HG02571 (cell line): ENCODE data around the gene CAB39.

ENCODE experiments used
- ATAC-seq: cut with Tn5 transposase; IDR thresholded peaks from one replicate; pipeline ENCODE4 v1.9.1; 2021; ENCODE audit warnings: mild to moderate bottlenecking, moderate library complexity; ENCODE audit not compliant: unreplicated experiment

CAB39 gene

DNA sequence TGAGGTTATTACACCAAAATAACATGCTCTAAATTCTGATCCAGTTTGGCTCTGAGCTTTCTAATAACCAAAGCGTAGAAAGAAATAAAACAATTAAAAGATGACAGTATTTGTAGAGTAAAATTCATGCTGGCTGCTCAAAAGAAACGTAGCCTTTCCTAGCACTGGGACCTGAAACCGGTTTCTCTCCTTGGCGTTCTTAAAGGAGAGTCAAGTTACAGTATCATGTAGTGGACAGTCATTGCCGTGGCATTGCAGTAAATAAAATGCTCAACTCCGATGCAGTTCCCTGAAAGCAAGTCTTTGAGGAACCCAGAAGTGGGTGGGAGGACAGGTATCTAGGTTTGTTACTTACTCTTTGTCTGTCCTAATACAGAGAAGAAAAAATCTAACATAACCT lies 99.4 kb downstream of the CAB39 start:
- ATAC-seq = no peak

DNA sequence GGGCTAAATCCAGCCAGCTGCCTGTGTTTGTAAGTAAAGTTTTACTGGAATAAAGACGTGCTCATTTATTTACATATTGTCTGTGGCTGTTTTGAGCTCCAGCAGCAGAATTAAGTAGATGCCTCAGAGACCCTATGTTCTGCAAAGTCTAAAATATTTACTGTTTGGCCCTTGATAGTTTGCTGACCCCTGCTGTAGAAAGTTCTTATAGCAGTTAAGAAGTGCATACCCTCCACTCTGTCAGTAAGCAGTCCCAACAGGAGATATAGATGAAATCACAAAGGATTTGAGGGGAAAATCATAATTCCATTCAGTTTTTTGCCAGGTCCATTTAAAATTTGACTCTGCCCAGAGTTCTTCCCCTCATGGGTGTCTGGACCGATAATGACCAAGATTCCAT lies 102.0 kb downstream of the CAB39 start:
- ATAC-seq = no peak

DNA sequence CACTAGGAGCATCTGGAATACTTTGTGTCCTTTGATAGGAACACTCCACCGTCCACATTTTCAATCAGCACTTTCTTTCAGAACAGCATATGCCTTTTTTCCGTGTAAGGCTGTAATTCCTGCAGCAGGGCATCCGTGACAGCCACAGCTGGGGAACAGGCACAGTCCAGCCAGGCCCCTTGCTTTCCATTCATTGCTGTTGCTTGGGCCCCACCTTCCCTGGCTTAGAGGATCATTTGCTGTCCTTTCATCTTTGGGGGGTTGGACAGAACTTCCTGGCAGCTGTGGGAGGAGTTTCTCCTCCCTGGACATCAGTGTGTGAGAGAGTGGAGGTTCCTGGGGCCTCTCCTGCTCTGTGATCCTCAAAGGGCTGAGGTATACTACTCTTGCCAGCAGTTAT lies 102.4 kb downstream of the CAB39 start:
- no peak for ATAC-seq

DNA sequence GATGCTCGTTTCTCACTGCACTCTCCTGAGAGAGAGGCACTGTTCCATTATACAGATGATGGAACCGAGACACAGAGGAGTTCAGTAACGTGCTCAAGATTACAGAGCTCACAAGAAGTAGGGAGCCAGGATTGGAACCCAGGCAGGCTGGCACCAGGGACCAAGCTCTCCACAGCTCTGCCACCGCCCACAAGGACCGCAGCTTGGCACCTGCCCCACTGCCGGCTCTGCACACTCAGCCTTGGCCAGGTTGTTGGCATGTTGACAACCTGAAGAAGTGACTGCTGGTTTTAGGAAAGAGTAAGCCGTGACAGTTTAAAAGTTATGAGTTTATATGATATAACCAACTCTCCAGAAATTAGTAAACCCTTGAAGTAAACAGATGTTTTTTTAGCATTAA lies 104.1 kb downstream of the CAB39 start:
- no peak for ATAC-seq

DNA sequence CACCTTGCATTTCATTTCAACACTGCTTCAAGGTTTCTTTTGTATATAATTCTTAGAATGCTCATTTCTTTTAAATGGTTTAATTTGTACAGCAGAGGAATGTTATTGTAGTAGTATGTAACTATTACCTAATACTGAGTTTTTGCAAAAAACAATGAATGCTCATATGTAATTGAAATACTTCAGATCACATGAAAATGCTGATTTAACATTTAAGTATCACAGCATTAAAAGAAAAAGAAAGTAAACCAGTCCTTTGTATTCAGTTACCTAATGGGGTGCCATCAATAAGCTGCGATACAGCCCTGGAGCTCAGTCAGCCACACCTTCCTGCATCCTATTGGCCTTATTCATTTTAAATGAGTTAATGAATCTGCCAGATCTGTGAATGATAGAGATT lies 106.8 kb downstream of the CAB39 start:
- no peak for ATAC-seq

DNA sequence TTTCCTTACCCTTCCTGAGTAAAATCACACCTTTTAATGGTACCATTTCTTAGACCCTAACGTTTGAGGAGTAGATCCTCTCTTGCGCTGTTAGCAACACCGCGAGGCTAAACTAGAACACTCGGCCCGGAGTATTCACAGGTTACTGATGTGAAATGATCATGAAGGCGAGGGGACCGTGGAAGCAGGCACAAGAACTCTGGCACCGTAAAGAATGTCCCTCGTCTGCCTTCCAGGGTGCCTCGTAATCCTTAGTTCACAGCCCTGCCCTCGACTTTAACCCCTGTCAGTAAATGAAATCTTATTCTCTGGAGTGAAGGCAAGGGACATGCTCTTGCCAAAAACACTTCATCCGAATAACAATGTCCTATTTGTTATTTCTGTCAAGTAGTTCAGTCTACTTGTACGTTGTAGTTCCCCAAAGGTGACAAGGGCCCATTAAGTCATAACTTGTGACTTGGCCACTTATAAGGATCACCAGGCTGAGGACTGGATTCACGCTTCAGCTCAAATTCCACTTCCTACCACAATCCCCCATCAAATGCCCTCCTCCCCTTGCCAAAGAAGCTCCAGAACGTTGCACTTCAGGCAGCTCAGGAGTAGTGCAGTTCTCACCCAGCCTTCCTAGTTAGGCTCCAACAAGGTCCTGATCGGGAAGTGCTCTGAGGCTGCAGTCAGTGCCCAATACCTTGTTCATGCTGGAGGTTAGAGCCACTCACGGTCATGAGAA lies 108.8 kb downstream of the CAB39 start:
- ATAC-seq = no peak

DNA sequence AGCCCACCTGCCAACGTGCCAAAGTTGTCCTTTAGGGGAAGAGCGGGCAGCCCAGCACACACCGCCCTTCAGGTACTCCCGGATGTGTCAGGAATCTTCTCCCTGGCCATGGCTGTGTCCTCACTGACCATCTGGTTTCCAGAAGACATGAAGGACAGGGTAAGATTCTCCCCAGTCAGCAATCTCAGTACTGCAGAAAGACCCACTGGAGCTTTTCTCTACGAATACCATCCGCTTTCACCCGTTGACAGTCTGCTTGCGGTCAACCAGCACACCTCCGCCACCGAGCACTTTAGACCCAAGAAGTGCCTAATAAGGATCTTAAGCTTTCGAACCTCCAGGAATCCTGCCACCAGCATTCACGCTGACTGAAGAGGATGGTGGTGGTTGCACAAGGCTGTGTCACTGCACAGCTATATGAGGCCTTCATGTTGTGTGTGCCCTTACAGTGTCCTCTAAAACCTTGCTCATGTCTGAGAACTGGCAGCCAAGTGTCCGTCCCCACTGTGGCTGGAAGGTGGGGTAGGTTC lies 109.4 kb downstream of the CAB39 start:
- no peak for ATAC-seq

DNA sequence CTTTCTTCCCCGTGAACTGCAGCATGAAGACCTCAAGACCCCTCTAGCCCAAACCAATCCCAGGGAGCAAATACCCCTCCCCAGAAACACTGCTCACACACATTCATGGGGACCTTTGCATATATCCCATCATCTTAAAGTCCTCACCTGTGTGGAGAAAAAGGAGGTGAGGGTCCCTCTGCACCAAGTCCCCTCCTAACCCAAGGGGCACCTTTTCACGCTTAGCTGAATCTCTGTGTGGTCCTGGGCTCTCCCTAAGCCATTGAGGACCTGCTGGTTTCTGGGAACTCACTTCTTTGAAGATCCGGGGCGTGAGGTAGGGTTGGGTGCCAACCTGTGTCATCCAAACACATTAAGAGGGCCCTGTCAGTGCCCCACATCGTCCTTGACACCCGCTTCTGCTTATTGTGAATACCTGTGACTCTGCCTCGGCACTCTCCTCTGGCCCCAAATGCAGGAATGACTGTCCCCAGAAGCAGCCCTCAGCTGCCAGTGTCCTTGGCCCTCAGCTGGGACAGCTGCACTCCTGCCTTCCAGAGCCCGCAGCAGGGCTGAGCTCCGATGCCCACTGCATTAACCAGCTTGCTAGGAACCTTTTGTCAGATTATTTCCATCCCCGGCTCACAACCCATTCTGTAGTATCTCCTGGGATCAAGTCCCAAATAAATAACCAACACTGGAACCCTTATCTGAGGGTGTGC lies 110.8 kb downstream of the CAB39 start:
- ATAC-seq = no peak

DNA sequence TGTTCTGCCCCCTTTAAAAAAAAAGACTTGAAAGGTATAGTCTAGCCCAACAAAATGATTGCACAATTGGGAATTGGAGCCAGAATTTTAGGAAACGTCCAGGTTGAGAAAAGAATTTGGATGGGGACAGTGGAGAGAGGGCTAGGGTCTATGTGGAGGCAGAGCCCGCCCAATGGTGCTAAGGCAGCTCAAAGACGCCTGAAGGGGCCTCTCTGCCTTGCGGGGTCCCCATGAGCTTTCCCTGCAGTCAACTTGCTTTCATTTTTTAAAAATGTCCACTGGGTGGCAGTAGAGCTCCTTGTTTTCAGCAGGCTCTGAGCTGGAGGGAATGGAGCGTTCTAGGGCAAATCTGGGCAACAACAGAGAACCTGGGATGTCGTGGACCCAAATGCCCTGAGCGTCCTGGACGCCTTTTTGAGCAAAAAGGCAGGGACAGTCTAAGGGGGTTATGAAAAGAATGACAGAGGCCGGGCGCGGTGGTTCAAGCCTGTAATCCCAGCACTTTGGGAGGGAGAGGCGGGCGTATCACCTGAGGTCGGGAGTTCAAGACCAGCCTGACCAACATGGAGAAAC lies 111.8 kb downstream of the CAB39 start:
- ATAC-seq = no peak

DNA sequence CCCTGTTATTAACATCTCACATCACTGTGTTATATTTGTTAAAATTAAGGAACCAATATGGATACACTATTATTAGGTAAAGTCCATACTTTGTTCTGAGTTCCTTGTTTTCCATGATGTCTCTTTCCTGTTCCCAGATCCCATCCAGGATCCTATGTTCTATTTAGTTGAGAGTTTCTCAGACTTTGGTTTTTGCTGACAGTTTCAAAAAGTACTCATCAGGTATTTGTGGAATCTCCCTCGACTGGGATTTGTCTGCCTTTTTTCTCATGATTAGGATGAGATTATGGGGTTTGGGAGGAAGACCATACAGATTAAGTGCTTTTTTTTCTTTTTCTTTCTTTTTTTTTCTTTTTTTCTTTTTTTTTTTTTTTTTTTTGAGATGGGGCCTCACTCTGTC lies 112.7 kb downstream of the CAB39 start:
- ATAC-seq = no peak

DNA sequence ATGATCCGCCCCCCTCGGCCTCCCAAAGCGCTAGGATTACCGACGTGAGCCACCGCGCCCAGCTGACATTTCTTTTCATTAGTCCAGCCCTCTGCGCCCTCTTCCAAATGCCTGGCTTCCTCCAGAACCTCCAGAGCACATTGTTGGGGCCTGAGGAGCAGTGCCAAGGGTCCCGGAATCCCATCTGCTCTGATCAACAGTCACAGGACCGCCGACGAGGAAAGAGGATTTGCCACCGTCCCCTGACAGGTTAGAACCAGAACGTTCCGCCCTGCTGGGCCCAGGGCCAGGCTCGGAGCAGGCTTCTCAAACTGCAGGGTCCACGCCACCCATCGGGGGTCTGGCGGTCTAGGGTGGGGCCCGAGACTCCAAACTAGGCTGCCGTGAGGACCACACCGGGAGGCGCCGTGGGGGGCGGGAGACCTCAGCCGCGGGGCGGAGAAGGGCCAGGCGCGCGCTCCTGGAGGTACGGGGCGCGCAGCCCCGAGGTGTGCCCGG lies 115.2 kb downstream of the CAB39 start:
- no peak for ATAC-seq

DNA sequence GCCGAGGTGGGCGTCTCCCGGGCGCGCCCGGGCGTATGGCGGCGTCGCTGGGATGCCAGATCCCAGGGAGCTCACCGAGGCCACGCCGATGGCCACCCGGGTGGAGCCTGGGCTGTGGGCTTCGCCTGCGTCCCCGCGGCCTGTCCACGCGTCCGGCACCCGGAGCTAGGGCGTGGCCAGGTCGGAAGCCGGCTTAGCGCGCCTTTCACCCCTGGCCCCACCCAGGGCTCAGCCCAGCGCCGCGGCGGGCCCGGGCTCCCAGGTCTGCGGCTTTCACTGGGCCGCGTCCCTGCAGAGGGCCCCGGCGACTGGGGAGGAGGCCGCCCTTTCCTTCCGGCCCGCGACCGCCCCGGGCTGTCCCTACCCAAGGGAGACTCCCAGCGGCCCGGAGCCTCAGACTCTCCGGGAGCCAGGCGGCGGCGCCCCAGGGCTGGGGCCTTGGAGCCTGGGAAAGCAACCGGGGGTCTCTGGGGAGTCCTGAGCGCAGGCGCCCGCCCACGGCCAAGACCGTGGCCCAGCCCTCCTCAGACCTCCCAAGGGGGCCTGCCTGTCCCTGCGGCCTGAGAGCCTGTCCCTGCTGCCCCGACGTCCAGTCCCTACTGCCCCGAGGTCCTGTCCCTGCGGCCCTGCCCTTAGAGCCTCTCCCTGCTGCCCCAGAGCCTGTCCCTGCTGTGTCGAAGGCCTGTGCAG lies 115.8 kb downstream of the CAB39 start:
- ATAC-seq = no peak

DNA sequence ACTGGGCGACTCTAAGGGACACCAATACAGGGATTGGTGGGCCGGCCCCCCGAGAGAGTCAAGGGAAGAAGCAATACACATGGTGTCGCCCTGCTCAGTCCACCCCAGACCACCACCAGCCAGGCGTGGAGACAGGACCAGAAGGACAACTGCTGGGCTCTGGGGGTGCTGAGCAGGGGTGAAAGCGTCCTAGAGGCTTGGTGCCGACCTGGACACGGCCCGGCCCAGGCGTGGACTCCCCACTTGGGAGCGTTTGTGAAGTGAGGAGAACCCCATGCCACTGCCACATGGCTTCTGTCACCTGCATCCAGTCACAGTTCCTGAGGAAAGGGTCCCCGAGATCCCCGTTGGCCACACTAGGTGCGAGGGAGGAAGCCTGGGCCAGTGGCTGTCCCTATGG lies 116.7 kb downstream of the CAB39 start:
- ATAC-seq = no peak

DNA sequence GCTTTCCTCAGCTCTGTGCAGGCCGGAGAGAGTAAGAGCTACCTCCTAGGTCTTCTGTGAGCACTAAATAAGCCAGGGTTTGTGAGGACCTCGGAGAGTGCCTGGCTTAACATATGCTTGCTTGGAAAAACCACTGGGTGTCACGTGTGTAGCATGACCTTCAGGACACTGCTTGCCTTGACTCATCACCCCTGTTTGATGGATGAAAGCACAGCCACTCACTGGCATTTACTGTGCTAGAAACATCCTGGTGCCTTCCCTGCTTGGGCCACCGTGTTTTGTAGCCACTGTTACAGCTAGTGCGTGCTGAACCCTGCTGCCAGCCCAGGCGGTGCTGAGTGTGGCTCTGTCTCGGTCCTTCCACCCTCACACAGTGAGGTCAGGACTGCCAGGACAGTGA lies 117.3 kb downstream of the CAB39 start:
- ATAC-seq = no peak

DNA sequence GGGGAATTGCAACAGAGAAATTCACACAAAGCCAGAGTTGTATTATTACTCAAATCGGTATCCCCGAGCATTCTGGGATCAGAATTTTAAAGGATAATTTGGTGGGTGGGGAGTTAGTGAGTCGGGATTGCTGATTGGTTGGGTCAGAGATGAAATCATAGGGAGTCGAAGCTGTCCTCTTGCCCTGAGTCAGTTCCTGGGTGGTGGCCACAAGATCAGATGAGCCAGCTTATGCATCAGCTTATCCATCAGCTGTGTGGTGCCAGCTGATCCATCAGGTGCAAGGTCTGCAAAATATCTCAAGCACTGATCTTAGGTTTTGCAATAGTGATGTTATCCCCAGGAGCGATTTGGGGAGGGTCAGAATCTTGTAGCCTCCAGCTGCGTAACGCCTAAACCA lies 117.8 kb downstream of the CAB39 start:
- ATAC-seq = no peak

DNA sequence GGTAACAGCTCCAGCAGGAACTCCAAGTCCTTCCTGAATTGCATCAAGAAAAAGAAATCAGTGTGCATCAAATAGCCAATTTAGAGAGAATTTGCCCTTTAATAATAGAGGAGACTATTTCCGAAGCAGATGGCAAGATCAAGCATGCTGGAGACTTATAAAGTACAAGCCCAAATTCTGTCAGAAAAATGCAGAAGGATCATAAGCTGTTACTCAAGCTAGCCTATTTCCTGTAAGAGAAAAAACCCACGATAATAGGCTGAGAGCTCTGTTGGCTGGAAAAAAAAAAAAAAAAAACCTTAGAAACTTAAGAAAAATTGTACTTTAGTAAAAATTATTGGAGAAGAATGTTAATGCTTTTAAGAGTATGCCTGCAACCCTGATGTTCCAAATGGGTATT lies 127.7 kb downstream of the CAB39 start:
- ATAC-seq = no peak

DNA sequence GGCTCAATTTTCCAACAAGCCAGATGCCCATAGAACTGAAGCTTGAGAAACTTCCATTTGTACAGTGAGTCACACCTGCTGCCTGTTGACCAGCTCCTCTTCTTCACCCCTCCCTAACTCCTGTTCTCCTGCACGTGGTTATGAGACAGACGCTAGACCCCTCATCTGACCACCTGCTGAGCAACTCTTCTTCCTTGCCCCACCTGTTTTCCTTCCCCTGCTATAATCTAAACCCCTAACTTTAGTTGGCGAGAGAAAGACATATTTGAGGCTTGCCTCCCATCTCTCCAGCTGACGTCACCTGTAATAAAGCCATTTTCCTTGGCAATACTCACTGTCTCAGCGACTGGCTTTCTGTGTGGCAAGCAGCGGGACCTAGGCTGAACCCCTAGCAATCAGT lies 129.8 kb downstream of the CAB39 start:
- no peak for ATAC-seq

DNA sequence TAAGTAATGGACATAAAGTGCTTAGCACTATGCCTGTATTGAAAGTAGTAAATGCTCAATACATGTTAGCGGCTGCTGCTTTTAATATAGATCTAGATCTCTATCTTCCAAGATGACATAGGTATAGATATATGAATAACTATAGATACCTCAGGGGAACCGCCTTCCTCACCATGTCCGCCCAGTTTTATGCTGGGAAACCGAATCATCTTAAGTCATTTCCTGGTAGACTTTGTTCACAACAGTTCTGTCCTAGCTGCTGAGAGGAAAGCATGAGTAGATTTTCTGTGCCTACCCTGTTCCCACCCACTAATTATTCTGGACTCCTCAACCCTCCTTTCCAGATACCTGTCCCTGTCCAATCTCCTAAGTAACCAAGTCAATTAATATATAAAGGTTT lies 130.5 kb downstream of the CAB39 start:
- no peak for ATAC-seq

DNA sequence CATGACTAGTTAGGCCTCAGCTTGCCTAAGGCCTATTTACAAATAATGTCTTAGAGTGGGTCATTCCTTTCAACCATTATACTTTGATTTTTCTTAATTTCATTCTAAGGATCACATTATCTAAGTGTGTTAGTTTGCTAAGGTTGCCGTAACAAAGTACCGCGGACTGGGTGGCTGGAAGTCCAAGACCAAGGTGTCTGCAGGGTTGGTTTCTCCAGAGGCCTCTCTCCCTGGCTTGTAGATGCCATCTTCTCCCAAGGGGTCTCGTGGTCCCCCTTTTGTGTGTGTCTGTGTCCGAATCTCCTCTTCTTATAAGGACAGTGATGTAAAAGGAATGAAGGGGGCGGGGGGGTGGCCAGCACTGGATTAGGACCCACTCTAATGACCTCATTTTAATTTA lies 133.7 kb downstream of the CAB39 start:
- ATAC-seq = no peak

DNA sequence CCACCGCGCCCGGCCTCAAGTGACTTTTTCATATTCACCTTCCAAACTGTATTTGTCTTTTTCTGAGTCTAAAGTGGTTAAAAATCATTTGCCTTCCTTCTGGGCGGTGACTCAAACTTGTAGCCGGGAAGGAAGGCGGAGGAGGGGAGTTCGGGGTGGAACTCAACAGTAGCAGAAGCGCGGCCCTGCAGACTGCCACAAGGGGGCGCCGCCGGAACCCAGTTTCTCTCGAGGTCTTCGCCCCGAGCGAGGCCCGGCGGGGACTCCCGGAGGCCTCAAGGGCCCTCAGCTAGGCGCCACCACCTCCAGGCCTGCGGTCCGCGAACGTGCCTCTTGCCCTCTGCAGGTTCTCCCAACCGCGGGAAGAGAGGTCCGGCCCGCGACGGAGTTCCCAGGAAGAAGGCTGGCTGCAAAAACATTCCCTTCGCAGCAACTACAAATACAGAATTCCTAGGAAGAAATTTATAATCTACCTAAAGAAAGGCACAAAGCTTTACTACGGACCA lies 135.3 kb downstream of the CAB39 start:
- ATAC-seq = peak; percentile 90
